ENCODE measurements around the gene MYH10.
A peak's percentile ranks its signal among the peaks of the same experiment; 100 is the strongest.

The MYH10 gene

GRCh38 chr17:8494506-8495111, 135.9 kb downstream of the MYH10 start:
- no peak for DNase-seq (ENCODE audit: low spot score)

GRCh38 chr17:8494021-8494420, 136.5 kb downstream of the MYH10 start:
- no peak for DNase-seq (ENCODE audit: low spot score)

- DNase-seq (ENCODE audit: low spot score), result no peak
Observed at GRCh38 chr17:8492121-8492520, 138.4 kb downstream of the MYH10 start.

GRCh38 chr17:8490256-8491023, 140.1 kb downstream of the MYH10 start:
- DNase-seq (ENCODE audit: low spot score), result no peak

- DNase-seq (ENCODE audit: low spot score), result peak; percentile 37
Observed at GRCh38 chr17:8489841-8490240, 140.7 kb downstream of the MYH10 start.

GRCh38 chr17:8488901-8489300, 141.6 kb downstream of the MYH10 start:
- peak; percentile 93 for DNase-seq (ENCODE audit: low spot score)

GRCh38 chr17:8488491-8488890, 142.0 kb downstream of the MYH10 start:
- DNase-seq (ENCODE audit: low spot score), result no peak

- DNase-seq (ENCODE audit: low spot score), result no peak
Observed at GRCh38 chr17:8487743-8488142, 142.8 kb downstream of the MYH10 start.

- no peak for DNase-seq (ENCODE audit: low spot score)
Observed at GRCh38 chr17:8487130-8487645, 143.3 kb downstream of the MYH10 start.

- no peak for DNase-seq (ENCODE audit: low spot score)
Observed at GRCh38 chr17:8485491-8485890, 145.0 kb downstream of the MYH10 start.

- no peak for DNase-seq (ENCODE audit: low spot score)
Observed at GRCh38 chr17:8484465-8484864, 146.1 kb downstream of the MYH10 start.

- DNase-seq (ENCODE audit: low spot score), result no peak
Observed at GRCh38 chr17:8482546-8482945, 148.0 kb downstream of the MYH10 start.

- no peak for DNase-seq (ENCODE audit: low spot score)
Observed at GRCh38 chr17:8481703-8482102, 148.8 kb downstream of the MYH10 start.

- DNase-seq (ENCODE audit: low spot score), result no peak
Observed at GRCh38 chr17:8481089-8481488, 149.4 kb downstream of the MYH10 start.

GRCh38 chr17:8480011-8480976, 150.2 kb downstream of the MYH10 start:
- DNase-seq (ENCODE audit: low spot score), result peak; percentile 34

- DNase-seq (ENCODE audit: low spot score), result peak; percentile 93
Observed at GRCh38 chr17:8479431-8479947, 151.0 kb downstream of the MYH10 start.

- no peak for DNase-seq (ENCODE audit: low spot score)
Observed at GRCh38 chr17:8477715-8478441, 152.6 kb downstream of the MYH10 start.

GRCh38 chr17:8477171-8477570, 153.4 kb downstream of the MYH10 start:
- DNase-seq (ENCODE audit: low spot score), result no peak

- no peak for DNase-seq (ENCODE audit: low spot score)
Observed at GRCh38 chr17:8476741-8477140, 153.8 kb downstream of the MYH10 start.

GRCh38 chr17:8475781-8476180, 154.7 kb downstream of the MYH10 start:
- peak; percentile 1 for DNase-seq (ENCODE audit: low spot score)

- DNase-seq (ENCODE audit: low spot score), result no peak
Observed at GRCh38 chr17:8475227-8475626, 155.3 kb downstream of the MYH10 start.
